Natural killer cell treated with Interleukin-12 subunit alpha and Interleukin-12 subunit beta and Interleukin-15 and Interleukin-18, amount 100 ng/mL, for 72 hours (primary cell): Measurements from ENCODE around the gene DLGAP5. TPM values are rescaled to one million over a fixed set of nuclear protein-coding genes. Genes with fewer than 3 reads are reported as not detected.

ENCODE experiments used
- ATAC-seq, 2 donors: fragments of 150-1000 bp; cut with Tn5 transposase in 1 of 2; sonication (Bioruptor Pico), chemical (Tn5 transposase) in 1 of 2; 2 replicates each; pipeline ENCODE4 v1.10.0; 2021
- DNase-seq: peaks from one replicate; pipeline ENCODE4 v3.0.0; 2022; ENCODE audit warnings: low spot score
- H3K27ac Mint-ChIP-seq, 2 donors: 1 replicate in 1 of 2; 2 replicates in 1 of 2; pipeline ENCODE4 v1.8.0; 2022; ENCODE audit warnings: mixed read lengths in 2 of 2, mild to moderate bottlenecking in 1 of 2, moderate library complexity in 1 of 2
- H3K27me3 Mint-ChIP-seq, 2 donors: 1 replicate in 1 of 2; 2 replicates in 1 of 2; pipeline ENCODE4 v1.8.0; 2022; ENCODE audit warnings: mixed read lengths in 2 of 2
- H3K36me3 Mint-ChIP-seq: one replicate; pipeline ENCODE4 v1.8.0; 2022; ENCODE audit warnings: mixed read lengths
- H3K4me1 Mint-ChIP-seq, 2 donors: 1 replicate in 1 of 2; 2 replicates in 1 of 2; pipeline ENCODE4 v1.8.0; 2022; ENCODE audit warnings: low read depth in 2 of 2, mixed read lengths in 2 of 2, mild to moderate bottlenecking in 1 of 2
- H3K4me3 Mint-ChIP-seq: one replicate; pipeline ENCODE4 v1.8.0; 2022; ENCODE audit warnings: mixed read lengths
- H3K9me3 Mint-ChIP-seq: 2 replicates; pipeline ENCODE4 v1.8.0; 2022; ENCODE audit warnings: mixed read lengths
- total RNA-seq, 2 donors: library from RNA; stranded (reverse); gene quantifications; one replicate each; pipeline ENCODE4 v1.2.3, GENCODE V29; 2022

Gene DLGAP5
- total RNA-seq, 2 donors from 2014 or later: 27.7 to 60.6 TPM

DNA sequence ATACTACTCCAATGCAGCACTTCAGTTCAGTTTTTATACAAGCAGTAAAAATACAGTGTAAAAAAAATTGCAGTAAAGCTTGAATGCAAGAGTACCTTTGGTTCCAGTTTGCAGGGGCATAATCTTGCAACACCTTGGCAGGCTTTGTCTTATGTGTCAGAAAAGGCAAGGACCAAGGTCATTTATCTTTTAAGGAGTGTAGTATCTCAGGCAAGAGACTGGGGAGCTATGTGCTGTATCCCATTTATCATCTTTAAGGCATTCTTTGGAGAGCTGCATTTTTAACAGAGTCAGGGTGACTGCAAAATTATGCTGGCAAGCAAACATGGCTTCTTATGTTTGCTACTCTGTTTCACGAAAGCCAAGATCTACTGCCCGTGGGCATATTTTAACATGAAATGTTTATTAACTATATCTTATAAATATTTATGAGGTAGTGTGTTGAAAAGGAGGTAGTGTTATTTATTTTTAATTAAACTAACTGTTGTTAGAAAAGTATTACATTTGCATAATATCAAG is 14.8 kb upstream of the DLGAP5 start:
- no peaks in the 10 kb centered on the region for H3K27me3 Mint-ChIP-seq
- H3K27ac Mint-ChIP-seq: no peak overlapping the region
- H3K4me3 Mint-ChIP-seq: no peak overlapping the region
- DNase-seq: no peak
- no peaks in the 10 kb centered on the region for H3K4me1 Mint-ChIP-seq
- H3K9me3 Mint-ChIP-seq: no peaks in the 10 kb centered on the region
- ATAC-seq: no peak
- no peaks in the 10 kb centered on the region for H3K36me3 Mint-ChIP-seq

DNA sequence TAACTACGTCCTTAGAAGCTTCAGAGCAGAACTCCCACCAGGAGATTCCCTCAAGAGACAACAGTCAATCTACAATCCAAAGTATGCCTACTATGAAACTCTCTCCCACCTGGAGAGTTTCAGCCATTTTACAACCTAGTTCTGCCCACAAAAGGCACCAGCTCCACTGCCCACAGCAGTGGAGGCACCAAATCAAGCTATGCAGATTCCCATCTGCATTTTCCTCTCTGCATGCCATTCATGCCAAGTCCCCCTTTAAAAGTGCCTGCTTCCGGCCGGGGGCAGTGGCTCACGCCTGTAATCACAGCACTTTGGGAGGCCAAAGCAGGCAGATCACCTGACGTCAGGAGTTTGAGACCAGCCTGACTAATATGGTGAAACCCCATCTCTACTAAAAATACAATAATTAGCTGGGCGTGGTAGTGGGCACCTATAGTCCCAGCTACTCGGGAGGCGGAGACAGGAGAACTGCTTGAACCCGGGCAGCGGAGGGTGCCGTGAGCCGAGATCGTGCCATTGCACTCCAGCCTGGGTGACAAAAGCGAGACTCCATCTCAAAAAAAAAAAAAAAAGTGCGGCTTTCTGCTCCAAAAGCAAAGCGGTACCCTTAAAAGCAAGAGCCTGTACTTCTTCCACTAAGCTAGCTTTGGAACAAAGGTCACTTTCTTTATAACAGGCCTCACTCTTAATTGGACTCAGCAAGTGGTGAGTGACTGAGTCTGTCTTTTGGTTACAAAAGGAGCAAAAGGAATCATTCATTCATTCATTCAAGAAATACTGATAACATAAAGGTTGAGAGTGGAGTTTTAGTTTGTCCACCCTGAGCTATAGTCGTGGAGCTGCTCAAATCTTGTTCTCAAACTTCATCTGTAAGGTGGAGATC is 10.1 kb upstream of the DLGAP5 start:
- ATAC-seq (no peak), DNase-seq (no peak)
- no peaks in the 10 kb centered on the region for H3K27me3 Mint-ChIP-seq
- H3K27ac Mint-ChIP-seq: no peak overlapping the region
- no peak overlapping the region for H3K4me3 Mint-ChIP-seq
- H3K9me3 Mint-ChIP-seq: no peaks in the 10 kb centered on the region
- no peaks in the 10 kb centered on the region for H3K4me1 Mint-ChIP-seq
- H3K36me3 Mint-ChIP-seq: no peaks in the 10 kb centered on the region

DNA sequence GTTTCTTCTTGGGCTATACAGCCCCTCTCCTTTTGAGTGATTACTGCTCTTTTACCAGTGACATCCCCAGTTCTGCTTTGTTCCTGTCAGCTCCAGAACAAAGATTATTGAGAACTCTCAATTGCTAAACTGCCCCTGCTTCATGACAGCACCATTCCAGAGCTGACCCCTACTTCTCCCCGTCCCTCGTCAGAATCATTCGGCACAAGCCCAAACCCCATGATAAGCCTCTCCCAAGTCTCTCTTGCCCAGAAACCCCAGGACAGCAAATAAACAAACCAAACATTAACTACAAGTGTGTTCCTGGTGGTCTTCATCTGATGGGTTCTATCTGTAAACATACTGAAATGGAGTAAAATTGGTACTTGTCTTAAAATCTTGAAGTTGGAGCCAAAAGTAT is 9.3 kb upstream of the DLGAP5 start:
- ATAC-seq: no peak
- DNase-seq: no peak
- Mint-ChIP-seq H3K36me3 (no peaks in the 10 kb centered on the region), H3K27me3 (no peaks in the 10 kb centered on the region), H3K27ac (no peak overlapping the region), H3K4me1 (no peaks in the 10 kb centered on the region), H3K9me3 (no peaks in the 10 kb centered on the region), H3K4me3 (no peak overlapping the region)

DNA sequence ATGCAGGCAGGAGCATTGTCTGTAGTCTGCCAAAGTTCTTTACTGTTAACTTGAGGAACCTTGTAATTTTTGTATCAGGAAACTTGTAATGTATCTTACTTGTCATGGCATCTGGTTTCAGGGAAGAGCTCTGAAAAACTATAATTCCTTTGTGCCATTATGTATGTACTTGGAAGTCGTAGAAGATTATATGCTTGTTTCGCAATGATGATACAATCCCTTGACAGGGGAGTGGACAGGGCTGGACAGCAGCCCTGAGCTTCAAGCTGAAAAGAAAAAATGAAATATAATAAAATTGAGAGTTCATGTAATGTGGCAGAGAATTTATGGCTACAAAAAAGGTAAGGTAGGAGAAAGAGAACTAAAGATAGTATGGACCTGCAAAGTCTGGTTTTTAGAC is 7.4 kb upstream of the DLGAP5 start:
- ATAC-seq: no peak
- Mint-ChIP-seq H3K27me3 (no peaks in the 10 kb centered on the region), H3K4me3 (no peak overlapping the region), H3K4me1 (no peaks in the 10 kb centered on the region), H3K9me3 (no peaks in the 10 kb centered on the region), H3K36me3 (no peaks in the 10 kb centered on the region), H3K27ac (no peak overlapping the region)
- DNase-seq: no peak

DNA sequence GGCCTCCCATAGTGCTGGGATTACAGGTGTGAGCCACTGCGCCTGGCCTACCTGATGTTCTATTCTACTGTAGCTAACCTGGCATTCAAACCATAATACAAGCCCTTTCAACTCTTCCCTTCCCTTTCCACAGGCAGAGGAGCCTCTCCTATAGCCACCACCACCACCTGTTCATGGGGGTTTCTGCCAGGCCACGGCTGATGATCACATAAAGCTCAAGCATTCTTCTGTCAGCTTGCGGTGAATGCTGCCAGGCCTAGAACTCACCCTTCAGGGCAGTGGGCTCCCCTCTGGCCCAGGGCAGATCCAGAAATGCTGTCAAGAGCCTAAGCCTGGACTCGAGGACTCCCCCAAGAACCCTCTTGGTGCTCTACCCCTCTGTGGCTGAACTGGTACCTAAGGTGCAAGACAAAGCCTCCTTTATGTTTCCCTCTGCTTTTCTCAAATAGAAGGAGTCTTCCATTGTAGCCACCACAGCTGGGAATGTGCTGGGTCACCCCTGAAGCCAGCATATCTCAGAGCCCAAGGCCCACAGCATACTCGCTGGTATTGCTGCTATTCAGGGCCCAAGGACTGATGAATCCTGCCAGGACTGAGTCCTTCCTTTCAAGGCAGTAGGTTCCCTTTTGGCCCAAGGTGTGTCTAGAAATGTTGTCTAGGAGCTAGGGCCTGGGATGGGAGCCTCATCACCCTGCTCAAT is 3.4 kb upstream of the DLGAP5 start:
- Mint-ChIP-seq H3K4me3 (no peak overlapping the region), H3K27me3 (no peaks in the 10 kb centered on the region), H3K4me1 (peaks cover 16 to 18% of the 10 kb centered on the region in 2 donors), H3K9me3 (no peaks in the 10 kb centered on the region), H3K27ac (no peak overlapping the region), H3K36me3 (no peaks in the 10 kb centered on the region)
- no peak for ATAC-seq
- no peak for DNase-seq

DNA sequence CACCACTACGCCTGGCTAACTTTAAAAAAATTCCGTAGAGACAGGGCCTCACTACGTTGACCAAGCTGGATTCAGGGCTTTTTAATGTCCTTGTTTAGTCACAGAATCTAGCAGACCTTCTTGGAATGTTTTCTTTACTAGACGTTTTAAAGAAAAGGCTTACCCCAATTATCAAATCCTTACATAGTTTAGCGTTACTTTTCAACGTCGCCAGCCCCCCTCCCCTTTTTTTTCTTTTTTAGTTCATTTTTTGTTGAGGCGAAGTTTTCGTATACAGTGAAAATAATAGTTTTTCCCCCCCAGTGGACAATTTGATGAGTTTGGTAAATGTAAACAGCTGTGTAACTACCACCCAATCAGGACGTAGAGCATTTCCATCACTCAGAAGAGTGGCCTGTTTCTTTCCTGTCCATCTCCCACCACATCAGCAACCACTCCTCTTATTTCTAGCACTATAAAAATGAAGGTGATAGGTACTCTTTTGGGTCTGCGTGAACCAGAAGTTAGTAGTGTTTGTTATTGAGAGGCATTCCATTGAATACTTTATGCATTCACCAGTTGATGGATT is 753 bp upstream of the DLGAP5 start:
- Mint-ChIP-seq H3K27ac (peak overlapping the region; percentile 63 to 65), H3K9me3 (no peaks in the 10 kb centered on the region)

DNA sequence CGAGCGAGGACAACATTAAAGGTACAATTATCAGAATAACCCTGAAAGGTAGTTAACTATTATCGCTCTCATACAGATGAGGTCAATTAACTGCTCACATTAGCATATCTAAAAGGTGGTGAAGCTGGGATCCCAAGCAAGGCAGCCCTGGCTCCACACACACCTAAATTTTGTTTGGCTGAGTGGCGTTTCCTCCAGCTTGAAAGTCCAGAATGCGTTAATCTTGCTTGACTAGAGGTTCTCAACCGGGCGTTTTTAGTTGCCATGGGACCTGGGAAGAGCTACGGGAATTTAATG is 531 bp downstream of the DLGAP5 start:
- Mint-ChIP-seq H3K9me3 (no peaks in the 10 kb centered on the region), H3K4me1 (peaks cover 20 to 28% of the 10 kb centered on the region in 2 donors), H3K36me3 (no peaks in the 10 kb centered on the region), H3K27me3 (no peaks in the 10 kb centered on the region), H3K27ac (peak overlapping the region; percentile 63 to 65), H3K4me3 (peak overlapping the region; percentile 88)
- DNase-seq (no peak), ATAC-seq (no peak)

More for the DNA sequence above, 753 bp upstream of the DLGAP5 start:
- Mint-ChIP-seq H3K27me3 (no peaks in the 10 kb centered on the region), H3K4me1 (peaks cover 20 to 28% of the 10 kb centered on the region in 2 donors), H3K36me3 (no peaks in the 10 kb centered on the region), H3K4me3 (peak overlapping the region; percentile 88)
- ATAC-seq (no peak), DNase-seq (no peak)

DNA sequence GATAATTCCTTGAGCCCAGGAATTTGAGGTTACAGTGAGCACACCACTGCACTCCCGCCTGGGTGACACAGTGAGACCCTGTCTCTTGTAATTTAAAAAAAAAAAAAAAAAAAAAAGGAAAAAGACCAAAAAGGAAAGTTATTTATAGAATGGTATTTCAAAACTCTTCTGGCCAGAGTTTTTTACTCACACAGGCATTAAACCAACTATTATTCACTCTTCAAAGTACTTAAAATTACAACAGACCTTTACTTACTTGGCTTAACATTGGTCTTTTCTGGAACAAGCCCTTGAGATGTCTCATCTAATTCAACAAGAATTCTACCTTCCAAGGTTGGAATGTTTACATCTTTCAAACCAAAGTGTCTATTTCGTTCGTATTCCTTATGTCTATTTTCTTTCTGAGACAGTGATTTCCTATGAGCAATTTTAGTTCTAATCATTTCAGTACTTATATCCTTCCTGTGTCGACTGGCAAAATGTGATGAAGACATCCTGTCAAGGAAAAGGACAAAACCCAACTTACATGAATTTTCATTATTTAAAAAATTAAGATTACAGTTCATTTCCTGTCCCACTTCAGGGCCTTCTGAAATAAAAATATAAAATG is 2.6 kb downstream of the DLGAP5 start:
- peaks cover 20 to 28% of the 10 kb centered on the region in 2 donors for H3K4me1 Mint-ChIP-seq
- H3K4me3 Mint-ChIP-seq: peak overlapping the region; percentile 88
- peak overlapping the region in 1 of 2 donors; percentile 45 for H3K27ac Mint-ChIP-seq

DNA sequence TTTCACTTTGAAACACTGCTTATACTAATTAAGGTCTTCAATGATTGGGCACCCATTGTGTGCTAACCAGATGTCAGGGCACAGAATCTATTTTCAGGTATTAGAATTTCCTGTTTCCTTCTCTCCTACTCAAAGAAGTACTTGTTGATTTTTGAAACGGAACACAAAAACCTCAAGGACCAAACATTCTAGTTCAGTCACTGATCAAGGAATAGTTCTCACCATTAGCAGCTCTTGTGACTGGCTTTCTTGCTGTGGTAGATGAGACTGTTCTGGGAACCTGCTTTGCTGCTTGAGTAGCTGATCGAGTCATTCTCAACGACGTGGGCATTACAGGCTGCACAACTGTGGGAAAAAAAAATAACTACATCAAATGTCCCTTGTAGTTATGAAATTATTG is 11.0 kb downstream of the DLGAP5 start:
- ATAC-seq (no peak), DNase-seq (no peak)
- peaks cover 6% of the 10 kb centered on the region for H3K36me3 Mint-ChIP-seq
- no peaks in the 10 kb centered on the region for H3K9me3 Mint-ChIP-seq
- H3K4me3 Mint-ChIP-seq: no peak overlapping the region
- H3K27me3 Mint-ChIP-seq: no peaks in the 10 kb centered on the region
- H3K4me1 Mint-ChIP-seq: no peaks in the 10 kb centered on the region
- no peak overlapping the region for H3K27ac Mint-ChIP-seq

More for the DNA sequence above, 2.6 kb downstream of the DLGAP5 start:
- ATAC-seq (no peak), DNase-seq (no peak)
- Mint-ChIP-seq H3K27me3 (no peaks in the 10 kb centered on the region), H3K9me3 (no peaks in the 10 kb centered on the region), H3K36me3 (no peaks in the 10 kb centered on the region)

DNA sequence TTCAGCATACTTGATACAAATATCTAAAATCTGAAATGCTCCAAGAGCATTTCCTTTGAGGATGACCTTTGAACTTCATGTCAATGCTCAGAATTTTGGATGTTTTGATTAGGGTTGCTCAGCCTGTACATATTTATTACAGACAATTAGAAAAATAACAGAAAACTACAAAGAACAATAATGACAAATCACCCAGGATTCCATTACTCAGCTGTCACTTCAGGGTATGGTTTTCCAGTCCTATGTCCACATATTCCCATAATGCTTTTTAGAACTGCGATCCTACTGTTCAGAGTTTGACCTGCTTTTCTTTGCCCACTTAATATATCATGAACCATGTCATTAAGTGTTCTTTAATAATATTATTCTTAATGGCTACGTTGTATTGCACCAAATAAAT is 11.4 kb downstream of the DLGAP5 start:
- Mint-ChIP-seq H3K27ac (no peak overlapping the region), H3K4me1 (no peaks in the 10 kb centered on the region)

DNA sequence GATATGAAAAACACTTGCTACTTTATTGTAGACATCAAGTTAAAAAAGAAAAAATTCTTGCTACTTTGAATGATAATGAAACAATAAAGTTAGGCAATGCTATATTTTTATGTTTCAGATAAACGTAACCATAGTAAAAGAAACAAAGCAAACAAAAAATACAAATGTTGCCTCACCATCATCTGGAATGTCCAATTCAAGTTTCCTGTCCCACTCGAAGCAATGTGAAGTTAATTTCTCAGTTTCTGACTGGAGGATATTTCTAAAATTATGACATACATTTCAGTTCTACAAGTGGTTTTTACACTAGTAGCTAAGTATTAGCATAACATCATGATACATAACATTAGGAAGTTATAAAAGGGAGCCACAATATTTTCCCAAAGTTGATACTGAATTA is 20.9 kb downstream of the DLGAP5 start:
- Mint-ChIP-seq H3K4me3 (no peak overlapping the region), H3K27me3 (no peaks in the 10 kb centered on the region), H3K36me3 (peaks cover 4% of the 10 kb centered on the region), H3K9me3 (no peaks in the 10 kb centered on the region), H3K27ac (no peak overlapping the region), H3K4me1 (no peaks in the 10 kb centered on the region)
- no peak for ATAC-seq
- no peak for DNase-seq

More for the DNA sequence above, 11.4 kb downstream of the DLGAP5 start:
- DNase-seq: no peak
- peaks cover 6% of the 10 kb centered on the region for H3K36me3 Mint-ChIP-seq
- no peaks in the 10 kb centered on the region for H3K27me3 Mint-ChIP-seq
- H3K4me3 Mint-ChIP-seq: no peak overlapping the region
- ATAC-seq: no peak
- H3K9me3 Mint-ChIP-seq: no peaks in the 10 kb centered on the region

DNA sequence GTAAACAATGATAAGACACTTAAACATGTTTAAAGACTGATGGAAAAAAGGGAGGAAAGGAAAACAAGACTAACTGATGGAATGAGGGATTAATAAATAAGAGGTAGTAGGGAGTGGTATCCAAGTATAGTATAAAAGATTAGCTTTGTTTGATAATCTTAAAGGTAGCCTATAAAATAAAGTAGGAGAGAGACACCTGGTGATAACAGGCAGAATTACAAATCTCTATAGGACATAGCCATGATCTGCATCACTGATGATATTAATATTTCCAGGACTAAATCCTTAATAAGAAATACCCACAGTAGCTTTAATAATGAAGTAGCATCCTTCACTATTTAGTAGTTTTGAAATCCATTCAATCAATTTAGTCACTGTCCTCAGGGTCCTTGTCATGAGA is 30.4 kb downstream of the DLGAP5 start:
- Mint-ChIP-seq H3K4me3 (no peak overlapping the region), H3K4me1 (peaks cover 16 to 19% of the 10 kb centered on the region in 2 donors), H3K36me3 (peaks cover 20% of the 10 kb centered on the region), H3K9me3 (no peaks in the 10 kb centered on the region), H3K27me3 (no peaks in the 10 kb centered on the region), H3K27ac (no peak overlapping the region)
- ATAC-seq (no peak), DNase-seq (no peak)

DNA sequence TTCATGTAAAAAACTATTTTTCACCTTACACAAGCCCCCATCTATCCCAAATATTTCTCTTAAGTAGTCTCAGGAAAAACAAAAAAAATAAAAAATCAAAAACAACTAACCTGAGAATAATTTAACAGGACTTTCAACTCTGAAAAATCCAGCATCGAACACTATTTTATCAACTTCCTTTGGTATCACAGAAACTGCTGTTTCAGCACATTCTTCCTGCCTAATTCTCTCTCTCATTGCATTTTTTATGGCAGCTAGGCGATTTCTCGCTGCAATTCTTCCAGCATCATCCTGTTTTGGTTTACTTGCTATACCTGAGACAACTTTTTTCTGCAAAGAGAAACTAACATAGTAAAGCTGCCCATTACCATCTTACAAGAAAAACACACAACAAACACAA is 33.0 kb downstream of the DLGAP5 start:
- no peaks in the 10 kb centered on the region for H3K9me3 Mint-ChIP-seq
- ATAC-seq (no peak), DNase-seq (no peak)
- peak overlapping the region in 1 of 2 donors; percentile 40 for H3K27ac Mint-ChIP-seq
- H3K27me3 Mint-ChIP-seq: no peaks in the 10 kb centered on the region
- H3K36me3 Mint-ChIP-seq: peaks cover 20% of the 10 kb centered on the region
- peaks cover 16 to 19% of the 10 kb centered on the region in 2 donors for H3K4me1 Mint-ChIP-seq
- no peak overlapping the region for H3K4me3 Mint-ChIP-seq
